ENCODE results near the gene MCF2L.

The MCF2L gene

GRCh38 chr13:112963641-112964040 lies 5.4 kb upstream of the MCF2L start:
- DNase-seq (ENCODE audit: low read depth) = no peak
- no peak for TF ChIP-seq CTCF (IDR thresholded peaks at IDR 0.05; ENCODE audit: insufficient read depth, low read depth, low read length, missing control alignments)
- no peak overlapping the region for H3K4me3 ChIP-seq (ENCODE audit: low read length)

DNA sequence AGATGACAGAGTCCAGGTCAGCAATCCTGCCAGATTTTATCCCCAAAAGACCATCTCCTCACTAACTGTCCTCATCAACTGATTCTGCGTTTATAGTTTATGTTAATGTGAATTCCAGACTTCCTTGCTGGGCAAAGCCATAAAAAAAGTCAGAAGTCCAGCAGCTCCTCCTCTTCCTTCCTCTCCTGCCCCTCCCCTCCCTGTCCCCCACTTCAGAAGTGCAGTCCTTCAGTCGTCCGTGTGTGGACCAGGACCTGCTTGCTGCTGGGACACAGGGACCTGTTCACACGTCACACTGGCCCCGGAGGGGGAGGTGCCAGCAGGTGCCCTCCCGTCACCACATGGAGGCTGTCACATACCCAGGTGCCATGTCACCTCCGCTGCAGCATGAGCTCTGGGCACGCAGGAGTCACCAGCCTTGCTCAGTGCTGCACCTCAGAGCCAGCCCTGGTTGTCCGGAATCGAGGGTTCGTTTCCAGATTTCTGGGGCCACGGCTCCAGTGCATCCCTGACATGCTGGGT lies 4.0 kb upstream of the MCF2L start:
- TF ChIP-seq CTCF (IDR thresholded peaks at IDR 0.05; ENCODE audit: insufficient read depth, low read depth, low read length, missing control alignments) = no peak
- no peak overlapping the region for H3K4me3 ChIP-seq (ENCODE audit: low read length)
- DNase-seq (ENCODE audit: low read depth) = no peak

GRCh38 chr13:112965573-112966115 lies 3.4 kb upstream of the MCF2L start:
- H3K4me3 ChIP-seq (ENCODE audit: low read length) = no peak overlapping the region
- no peak for TF ChIP-seq CTCF (IDR thresholded peaks at IDR 0.05; ENCODE audit: insufficient read depth, low read depth, low read length, missing control alignments)
- no peak for DNase-seq (ENCODE audit: low read depth)

DNA sequence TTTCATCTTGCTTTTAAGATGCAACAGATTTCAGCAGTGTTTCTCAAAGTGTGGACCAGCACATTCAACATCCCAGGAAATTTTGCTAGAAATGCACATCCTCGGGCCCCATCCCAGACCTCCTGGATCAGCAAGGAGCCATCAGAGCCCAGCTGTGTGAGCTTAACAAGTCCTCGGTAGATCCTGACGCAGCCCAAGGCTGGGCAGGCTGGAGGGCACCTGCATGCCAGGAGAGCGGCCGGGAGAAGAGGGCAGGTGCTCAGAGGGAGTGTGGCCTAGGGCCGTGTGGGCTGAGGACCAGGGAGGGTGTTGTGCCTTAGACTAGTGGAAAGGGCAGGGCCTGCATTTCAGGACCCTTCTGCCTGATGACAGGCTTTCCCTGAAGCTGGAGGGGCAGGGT lies 2.2 kb upstream of the MCF2L start:
- TF ChIP-seq CTCF (IDR thresholded peaks at IDR 0.05; ENCODE audit: insufficient read depth, low read depth, low read length, missing control alignments) = no peak
- DNase-seq (ENCODE audit: low read depth) = no peak
- H3K4me3 ChIP-seq (ENCODE audit: low read length) = no peak overlapping the region

DNA sequence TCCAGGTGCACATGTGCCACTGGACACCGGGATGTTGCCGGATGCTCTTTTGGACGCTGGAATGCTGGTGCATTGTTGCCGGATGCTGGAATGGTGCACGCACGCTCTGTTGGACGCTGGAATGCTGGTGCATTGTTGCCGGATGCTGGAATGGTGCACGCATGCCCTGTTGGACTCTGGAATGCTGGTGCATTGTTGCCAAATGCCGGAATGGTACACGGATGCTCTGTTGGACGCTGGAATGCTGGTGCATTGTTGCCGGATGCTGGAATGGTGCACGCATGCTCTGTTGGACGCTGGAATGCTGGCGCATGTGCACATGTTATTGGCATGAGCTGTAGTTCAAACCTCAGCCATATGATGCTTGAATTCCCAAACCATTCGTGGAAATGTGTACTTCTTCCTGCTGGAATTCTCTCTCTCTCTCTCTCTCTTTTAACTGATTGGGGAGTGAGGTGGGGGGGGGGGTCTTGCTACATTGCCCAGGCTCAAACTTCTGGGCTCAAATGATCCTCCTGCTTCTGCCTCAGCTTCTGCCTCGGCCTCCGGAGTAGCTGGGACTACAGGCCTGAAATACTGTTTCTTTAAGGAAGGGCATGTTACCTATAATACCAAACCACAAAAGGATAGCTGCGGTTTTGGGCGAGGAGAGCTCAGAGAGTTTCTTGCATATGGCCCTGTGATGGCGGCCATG lies 1.2 kb upstream of the MCF2L start:
- no peak for TF ChIP-seq CTCF (IDR thresholded peaks at IDR 0.05; ENCODE audit: insufficient read depth, low read depth, low read length, missing control alignments)
- DNase-seq (ENCODE audit: low read depth) = no peak
- no peak overlapping the region for H3K4me3 ChIP-seq (ENCODE audit: low read length)

DNA sequence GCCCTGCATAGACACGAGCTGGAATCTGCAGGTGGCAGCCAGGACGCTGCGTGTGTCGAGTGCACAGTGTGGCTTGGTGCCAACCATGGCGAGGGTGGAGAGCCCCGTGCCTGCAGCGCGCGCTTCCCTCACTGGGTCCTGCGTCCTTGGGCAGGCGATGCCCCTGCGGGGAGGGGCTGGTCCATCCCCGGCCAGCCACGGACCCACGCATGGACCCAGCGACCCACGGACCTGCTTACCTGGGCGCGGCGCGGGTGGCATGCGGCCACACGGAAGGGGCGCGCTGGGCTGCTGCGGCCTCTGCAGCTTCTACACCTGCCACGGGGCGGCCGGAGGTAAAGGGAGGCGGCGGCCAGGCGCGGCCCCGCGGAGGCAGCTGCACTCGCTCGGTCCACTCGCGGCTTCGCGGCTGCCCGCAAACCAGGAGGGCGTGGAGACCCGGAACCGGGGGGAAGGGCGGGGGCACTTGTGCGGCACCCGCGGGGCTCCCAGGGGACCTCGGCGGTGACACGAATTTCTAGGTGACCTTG lies 569 bp upstream of the MCF2L start:
- no peak overlapping the region for H3K4me3 ChIP-seq (ENCODE audit: low read length)
- no peak for TF ChIP-seq CTCF (IDR thresholded peaks at IDR 0.05; ENCODE audit: insufficient read depth, low read depth, low read length, missing control alignments)
- DNase-seq (ENCODE audit: low read depth) = no peak

Measured in epithelial cell of esophagus (primary cell).